ENCODE data around the gene MUC12. TPM values are rescaled to one million over a fixed set of nuclear protein-coding genes. Genes with fewer than 3 reads are reported as not detected.
"Not testable (repeated sequence)": the region's sequence is repeated elsewhere in the genome, so short reads cannot be mapped to it uniquely, and the experiment has no call there.

The MUC12 gene
- total and polyA plus RNA-seq, 2 donors from 2014 or later = 3.8 TPM; not detected in 1

GRCh38 chr7:100929808-100930174 is 39.6 kb upstream of the MUC12 start:
- intact Hi-C loops (cut with DNase I) = no loop called here
- Histone ChIP-seq H3K4me3 (ENCODE audit: low read length in 3 of 3) (no peak overlapping the region), H3K36me3 (ENCODE audit: control insufficient read depth in 2 of 3, insufficient read depth in 3 of 3, low read length in 3 of 3) (no peaks in the 10 kb centered on the region), H3K27ac (ENCODE audit: low read depth in 2 of 2, low read length in 2 of 2) (no peak overlapping the region), H3K4me1 (ENCODE audit: control insufficient read depth in 2 of 3, insufficient read depth in 2 of 3, low read depth in 1 of 3, low read length in 3 of 3) (no peaks in the 10 kb centered on the region), H3K9me3 (ENCODE audit: control insufficient read depth in 2 of 3, insufficient read depth in 1 of 3, low read length in 3 of 3) (peaks cover 0 to 4% (median 0%) of the 10 kb centered on the region in 3 donors), H3K27me3 (ENCODE audit: control insufficient read depth, insufficient read depth, low read length) (no peaks in the 10 kb centered on the region), H3K9ac (ENCODE audit: low read length in 3 of 3) (no peak overlapping the region)
- no peak for FAIRE-seq
- no peak for DNase-seq
- TF ChIP-seq, protein P1, sequence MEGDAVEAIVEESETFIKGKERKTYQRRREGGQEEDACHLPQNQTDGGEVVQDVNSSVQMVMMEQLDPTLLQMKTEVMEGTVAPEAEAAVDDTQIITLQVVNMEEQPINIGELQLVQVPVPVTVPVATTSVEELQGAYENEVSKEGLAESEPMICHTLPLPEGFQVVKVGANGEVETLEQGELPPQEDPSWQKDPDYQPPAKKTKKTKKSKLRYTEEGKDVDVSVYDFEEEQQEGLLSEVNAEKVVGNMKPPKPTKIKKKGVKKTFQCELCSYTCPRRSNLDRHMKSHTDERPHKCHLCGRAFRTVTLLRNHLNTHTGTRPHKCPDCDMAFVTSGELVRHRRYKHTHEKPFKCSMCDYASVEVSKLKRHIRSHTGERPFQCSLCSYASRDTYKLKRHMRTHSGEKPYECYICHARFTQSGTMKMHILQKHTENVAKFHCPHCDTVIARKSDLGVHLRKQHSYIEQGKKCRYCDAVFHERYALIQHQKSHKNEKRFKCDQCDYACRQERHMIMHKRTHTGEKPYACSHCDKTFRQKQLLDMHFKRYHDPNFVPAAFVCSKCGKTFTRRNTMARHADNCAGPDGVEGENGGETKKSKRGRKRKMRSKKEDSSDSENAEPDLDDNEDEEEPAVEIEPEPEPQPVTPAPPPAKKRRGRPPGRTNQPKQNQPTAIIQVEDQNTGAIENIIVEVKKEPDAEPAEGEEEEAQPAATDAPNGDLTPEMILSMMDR (IDR thresholded peaks at IDR 0.05; ENCODE audit: borderline replicate concordance, extremely low read depth, insufficient read depth) = no peak

- Histone ChIP-seq H3K36me3 (ENCODE audit: control insufficient read depth in 2 of 3, insufficient read depth in 3 of 3, low read length in 3 of 3) (no peaks in the 10 kb centered on the region), H3K4me3 (ENCODE audit: low read length in 3 of 3) (no peak overlapping the region), H3K9ac (ENCODE audit: low read length in 3 of 3) (no peak overlapping the region), H3K9me3 (ENCODE audit: control insufficient read depth in 2 of 3, insufficient read depth in 1 of 3, low read length in 3 of 3) (peaks cover 0 to 4% (median 0%) of the 10 kb centered on the region in 3 donors), H3K27me3 (ENCODE audit: control insufficient read depth, insufficient read depth, low read length) (no peaks in the 10 kb centered on the region), H3K4me1 (ENCODE audit: control insufficient read depth in 2 of 3, insufficient read depth in 2 of 3, low read depth in 1 of 3, low read length in 3 of 3) (no peaks in the 10 kb centered on the region), H3K27ac (ENCODE audit: low read depth in 2 of 2, low read length in 2 of 2) (no peak overlapping the region)
- no peak for DNase-seq
- TF ChIP-seq, protein P1 (IDR thresholded peaks at IDR 0.05; ENCODE audit: borderline replicate concordance, extremely low read depth, insufficient read depth) = no peak
- no peak for FAIRE-seq
- intact Hi-C loops (cut with DNase I) = no loop called here
These were observed 35.6 kb upstream of the MUC12 start for GRCh38 chr7:100933734-100934133.

GRCh38 chr7:100935381-100935780 is 34.0 kb upstream of the MUC12 start:
- H3K4me1 ChIP-seq (ENCODE audit: control insufficient read depth in 2 of 3, insufficient read depth in 2 of 3, low read depth in 1 of 3, low read length in 3 of 3); H3K27ac ChIP-seq (ENCODE audit: low read depth in 2 of 2, low read length in 2 of 2); FAIRE-seq; H3K27me3 ChIP-seq (ENCODE audit: control insufficient read depth, insufficient read depth, low read length); H3K9ac ChIP-seq (ENCODE audit: low read length in 3 of 3); H3K36me3 ChIP-seq (ENCODE audit: control insufficient read depth in 2 of 3, insufficient read depth in 3 of 3, low read length in 3 of 3); intact Hi-C loops (cut with DNase I); DNase-seq; H3K9me3 ChIP-seq (ENCODE audit: control insufficient read depth in 2 of 3, insufficient read depth in 1 of 3, low read length in 3 of 3); H3K4me3 ChIP-seq (ENCODE audit: low read length in 3 of 3): not testable (repeated sequence)

DNA sequence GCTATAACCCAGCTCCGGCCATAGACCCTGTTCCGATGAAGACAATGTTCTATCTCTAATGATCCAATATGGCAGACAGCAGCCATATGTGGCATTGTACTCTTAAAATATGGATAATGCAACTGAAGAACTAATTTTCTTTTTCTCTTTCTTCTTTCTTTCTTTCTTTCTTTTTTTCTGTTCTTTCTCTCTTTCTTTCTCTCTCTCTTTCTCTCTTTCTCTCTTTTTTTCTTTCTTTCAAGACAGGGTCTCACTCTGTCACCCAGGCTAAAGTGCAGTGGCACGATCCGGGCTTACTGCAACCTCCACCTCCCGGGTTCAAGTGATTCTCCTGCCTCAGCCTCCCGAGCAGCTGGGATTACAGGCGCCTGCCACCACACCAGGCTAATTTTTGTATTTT is 33.2 kb upstream of the MUC12 start:
- H3K27me3 ChIP-seq (ENCODE audit: control insufficient read depth, insufficient read depth, low read length); DNase-seq; H3K4me1 ChIP-seq (ENCODE audit: control insufficient read depth in 2 of 3, insufficient read depth in 2 of 3, low read depth in 1 of 3, low read length in 3 of 3); H3K4me3 ChIP-seq (ENCODE audit: low read length in 3 of 3); FAIRE-seq; H3K27ac ChIP-seq (ENCODE audit: low read depth in 2 of 2, low read length in 2 of 2); H3K9ac ChIP-seq (ENCODE audit: low read length in 3 of 3); H3K36me3 ChIP-seq (ENCODE audit: control insufficient read depth in 2 of 3, insufficient read depth in 3 of 3, low read length in 3 of 3); intact Hi-C loops (cut with DNase I); H3K9me3 ChIP-seq (ENCODE audit: control insufficient read depth in 2 of 3, insufficient read depth in 1 of 3, low read length in 3 of 3): not testable (repeated sequence)

Measured in kidney (tissue), 14 donors.